ENCODE data around the gene YTHDF1.

YTHDF1 gene

GRCh38 chr20:63248835-63249591 is 33.1 kb upstream of the YTHDF1 start:
- no peak for DNase-seq (ENCODE audit: low read depth in 2 of 2)

DNA sequence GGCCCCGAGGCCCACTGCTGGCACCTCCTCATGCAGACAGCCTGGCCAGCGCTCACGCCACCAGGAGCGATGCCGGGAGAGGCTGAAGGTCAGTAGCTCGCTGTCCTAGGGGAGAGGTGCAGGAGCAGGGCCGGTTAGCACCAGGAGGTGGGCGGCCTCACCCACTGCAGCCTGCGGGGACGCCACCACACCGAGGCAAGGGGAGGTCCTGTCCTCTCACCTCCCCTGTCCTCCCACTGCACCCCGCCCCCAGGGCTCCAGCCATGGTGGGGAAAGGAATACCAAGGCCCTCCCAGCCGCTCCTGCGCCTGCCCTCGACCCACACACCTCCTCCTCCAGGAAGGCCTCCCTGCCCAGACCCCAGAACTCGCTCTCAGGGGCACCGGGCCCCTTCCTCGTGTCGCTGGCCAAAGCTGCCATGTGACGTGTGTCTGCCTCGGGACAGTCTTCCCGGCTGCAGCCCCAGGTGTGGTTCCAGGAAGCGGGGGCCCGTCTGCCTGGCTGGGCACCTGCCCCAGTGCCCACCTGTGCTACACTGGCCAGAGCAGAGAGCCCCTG is 31.8 kb upstream of the YTHDF1 start:
- DNase-seq (ENCODE audit: low read depth in 2 of 2) = no peak

- DNase-seq (ENCODE audit: low read depth in 2 of 2) = no peak
Measured at GRCh38 chr20:63246490-63247288, 30.8 kb upstream of the YTHDF1 start.

- DNase-seq (ENCODE audit: low read depth in 2 of 2) = no peak
Measured at GRCh38 chr20:63244468-63244867, 28.5 kb upstream of the YTHDF1 start.

GRCh38 chr20:63243604-63244247 is 27.8 kb upstream of the YTHDF1 start:
- no peak for DNase-seq (ENCODE audit: low read depth in 2 of 2)

GRCh38 chr20:63242736-63243135 is 26.8 kb upstream of the YTHDF1 start:
- DNase-seq (ENCODE audit: low read depth in 2 of 2) = no peak

DNA sequence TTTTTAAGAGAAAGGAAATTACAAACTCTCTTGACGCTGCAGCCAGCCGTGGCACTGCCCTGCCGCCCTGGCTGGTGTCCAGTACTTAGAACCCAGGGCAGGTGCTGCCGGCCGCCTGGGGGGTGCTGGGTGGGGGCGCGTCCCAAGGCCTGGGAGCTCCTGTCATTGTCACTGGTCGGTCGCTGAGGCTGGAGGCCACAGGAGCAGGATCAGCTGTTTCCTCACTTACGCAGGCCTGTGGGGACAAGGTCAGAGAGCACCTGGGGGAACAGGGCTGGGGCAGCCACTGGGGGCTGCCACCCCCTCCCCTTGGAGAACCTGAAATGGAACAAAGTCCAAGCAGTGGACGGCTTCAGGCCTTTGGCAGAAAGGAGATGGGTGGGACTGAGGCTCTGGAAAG is 25.3 kb upstream of the YTHDF1 start:
- no peak for DNase-seq (ENCODE audit: low read depth in 2 of 2)

DNA sequence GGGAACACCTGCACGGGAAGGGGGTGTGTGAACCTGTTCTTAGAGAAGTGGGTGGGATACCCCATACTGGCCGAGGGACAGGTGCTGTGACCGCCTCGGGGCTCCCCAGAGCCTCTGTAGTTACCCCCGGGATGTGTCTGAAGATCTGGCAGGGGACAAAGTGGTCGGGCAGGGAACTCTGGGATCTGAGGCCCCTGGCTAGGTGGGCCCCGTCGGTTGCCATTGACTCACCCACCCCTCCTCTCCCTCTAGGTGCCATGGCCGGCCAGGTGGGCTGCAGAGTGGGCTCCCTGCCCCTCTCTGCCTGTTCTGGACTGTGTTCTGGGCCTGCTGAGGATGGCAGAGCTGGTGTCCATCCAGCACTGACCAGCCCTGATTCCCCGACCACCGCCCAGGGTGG is 24.1 kb upstream of the YTHDF1 start:
- DNase-seq (ENCODE audit: low read depth in 2 of 2) = no peak

- no peak for DNase-seq (ENCODE audit: low read depth in 2 of 2)
Measured at GRCh38 chr20:63239431-63239830, 23.5 kb upstream of the YTHDF1 start.

- DNase-seq (ENCODE audit: low read depth in 2 of 2) = no peak
Measured at GRCh38 chr20:63238514-63239125, 22.7 kb upstream of the YTHDF1 start.

DNA sequence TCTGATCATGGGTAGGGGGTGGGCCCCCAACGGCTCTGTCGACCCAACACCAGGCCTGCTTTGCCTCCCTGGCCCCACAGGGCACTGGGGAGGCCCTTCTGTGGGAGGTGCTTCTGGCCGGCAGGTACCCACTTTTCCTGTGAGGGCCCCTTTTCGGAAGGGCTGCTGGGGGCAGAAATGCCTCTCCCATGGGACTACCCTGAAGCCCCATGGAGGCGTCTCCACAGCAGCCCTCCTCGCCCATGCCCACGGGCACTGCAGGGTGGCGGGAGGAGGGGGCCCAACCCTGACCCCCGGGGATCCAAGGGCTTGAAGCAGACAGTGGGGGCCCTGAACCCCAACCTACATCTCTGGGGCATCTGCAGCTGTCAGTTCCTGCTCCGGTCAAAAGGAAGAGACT is 22.1 kb upstream of the YTHDF1 start:
- no peak for DNase-seq (ENCODE audit: low read depth in 2 of 2)

DNA sequence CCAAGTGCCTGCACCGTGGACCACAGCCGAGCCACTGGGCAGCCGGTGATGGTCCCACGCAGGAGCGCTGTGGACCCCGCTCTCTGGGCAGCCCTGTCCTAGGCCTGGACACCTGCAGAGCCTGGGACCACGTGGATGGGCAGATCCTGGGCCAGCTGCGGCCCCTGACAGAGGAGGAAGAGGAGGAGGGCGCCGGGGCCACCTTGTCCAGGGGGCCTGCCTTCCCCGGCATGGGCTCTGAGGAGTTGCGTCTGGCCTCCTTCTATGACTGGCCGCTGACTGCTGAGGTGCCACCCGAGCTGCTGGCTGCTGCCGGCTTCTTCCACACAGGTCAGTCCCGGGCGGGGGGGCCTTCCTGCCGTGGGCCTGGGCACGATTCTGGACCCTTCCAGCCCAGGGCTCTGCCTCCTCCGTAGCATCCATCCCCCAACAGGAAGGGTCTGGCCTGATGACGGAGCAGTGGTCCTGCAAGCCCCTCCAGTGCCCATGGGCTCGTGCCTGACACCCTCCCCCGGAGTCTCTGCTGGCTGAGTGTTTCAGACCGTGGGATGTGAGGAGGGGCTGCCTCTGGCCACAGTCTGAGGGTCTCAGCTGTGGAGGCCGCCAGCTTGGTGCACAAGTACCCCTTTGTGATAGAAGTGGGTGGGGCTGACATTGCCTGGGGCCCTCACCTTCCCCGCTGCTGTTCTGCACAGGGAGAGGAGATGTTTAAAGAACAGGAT is 20.3 kb upstream of the YTHDF1 start:
- DNase-seq (ENCODE audit: low read depth in 2 of 2) = no peak

GRCh38 chr20:63235399-63235983 is 19.6 kb upstream of the YTHDF1 start, which contains the start of gene BIRC7:
BIRC7 (plus strand) TSS chr20:63235905; CDS start chr20:63236097, 192 bp downstream.
- no peak for DNase-seq (ENCODE audit: low read depth in 2 of 2)

DNA sequence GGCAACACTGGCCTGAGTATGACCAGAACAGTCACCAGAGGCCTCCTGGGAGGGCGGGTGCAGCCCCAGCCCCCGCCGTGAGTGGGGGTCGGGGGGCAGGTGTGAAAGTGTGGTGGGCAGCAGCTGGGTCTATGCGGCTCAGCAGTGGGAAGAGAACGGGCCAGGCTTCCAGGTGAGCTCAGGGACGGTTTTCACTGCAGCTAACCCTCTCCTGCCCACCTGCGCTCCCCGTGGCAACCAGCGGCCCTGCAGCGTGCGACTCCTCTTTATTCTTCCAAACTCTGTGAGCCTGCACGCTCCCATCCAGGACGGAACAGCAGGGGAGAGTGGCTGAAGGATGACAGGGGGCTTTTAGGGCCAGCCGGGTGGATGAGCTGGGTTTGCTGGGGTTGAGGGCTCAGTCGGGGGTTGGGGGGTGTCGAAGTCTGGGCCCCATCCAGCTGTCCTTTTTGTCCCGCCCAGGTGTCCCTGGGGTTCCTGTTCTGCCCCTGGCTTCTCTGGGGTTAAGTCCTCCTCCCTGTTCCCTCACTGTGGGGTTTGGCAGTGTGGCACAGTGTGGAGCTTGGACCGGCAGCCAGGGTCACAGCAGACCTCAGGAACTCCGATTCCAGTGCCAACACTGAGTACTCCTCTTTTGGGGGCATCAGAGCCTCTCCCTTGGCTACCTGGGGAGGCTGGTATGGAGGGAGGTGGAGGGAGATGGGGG is 18.9 kb upstream of the YTHDF1 start:
- DNase-seq (ENCODE audit: low read depth in 2 of 2) = no peak

GRCh38 chr20:63233924-63234323 is 18.0 kb upstream of the YTHDF1 start:
- no peak for DNase-seq (ENCODE audit: low read depth in 2 of 2)

DNA sequence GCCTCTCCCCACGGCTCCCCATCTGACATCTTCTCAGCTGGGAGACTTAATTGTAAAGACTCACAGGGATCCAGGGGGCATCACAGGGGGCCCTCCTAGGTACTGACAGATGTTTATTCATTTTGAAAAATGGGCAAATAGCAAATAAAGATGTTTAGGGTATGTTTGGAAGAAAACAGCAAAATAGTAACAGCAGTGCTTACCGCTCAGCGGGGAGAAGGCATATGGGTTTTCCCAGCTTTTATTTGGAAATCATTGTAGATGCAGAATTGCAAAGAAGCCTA is 17.1 kb upstream of the YTHDF1 start:
- DNase-seq (ENCODE audit: low read depth in 2 of 2) = no peak

DNA sequence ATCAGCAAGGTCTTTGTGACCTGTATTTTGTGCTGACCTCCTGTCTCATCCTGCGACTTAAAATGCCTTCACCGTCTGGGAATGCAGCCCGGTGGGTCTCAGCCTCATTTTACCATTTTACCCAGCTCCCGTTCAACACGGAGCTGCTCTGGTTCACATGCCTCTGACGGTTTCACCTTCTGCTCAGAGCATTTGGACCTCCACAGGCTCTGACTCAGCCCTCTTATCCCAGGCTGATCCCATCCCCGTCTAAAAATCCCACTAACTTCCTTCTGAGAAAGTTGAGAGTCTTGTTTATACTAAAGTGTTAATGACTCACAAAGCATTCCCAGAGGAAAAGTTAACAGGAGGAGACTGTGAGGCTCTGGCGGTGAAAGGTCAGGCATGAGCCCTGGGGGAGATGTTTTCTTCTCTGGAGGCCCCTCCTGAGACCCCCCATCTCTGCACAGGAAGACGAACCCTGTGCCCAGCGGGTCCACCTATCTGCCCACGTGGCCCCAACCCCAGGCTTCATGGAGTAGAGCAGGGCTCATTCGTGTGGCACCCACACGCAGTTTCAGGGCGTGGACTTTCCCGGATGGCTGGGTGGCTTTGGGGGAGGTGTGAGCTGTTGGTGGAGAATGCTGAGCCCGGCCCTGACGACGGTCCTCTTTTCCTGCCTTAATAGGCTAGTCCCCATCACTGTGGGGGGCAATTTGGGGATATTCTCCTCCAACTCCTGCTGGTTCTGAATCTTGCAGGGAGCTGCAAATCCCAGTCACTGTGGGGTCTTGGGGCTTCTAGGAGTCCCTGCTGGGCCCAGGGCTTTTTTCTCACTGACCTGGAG is 16.5 kb upstream of the YTHDF1 start:
- DNase-seq (ENCODE audit: low read depth in 2 of 2) = no peak

- DNase-seq (ENCODE audit: low read depth in 2 of 2) = no peak
Measured at GRCh38 chr20:63230800-63231268, 14.9 kb upstream of the YTHDF1 start.

DNA sequence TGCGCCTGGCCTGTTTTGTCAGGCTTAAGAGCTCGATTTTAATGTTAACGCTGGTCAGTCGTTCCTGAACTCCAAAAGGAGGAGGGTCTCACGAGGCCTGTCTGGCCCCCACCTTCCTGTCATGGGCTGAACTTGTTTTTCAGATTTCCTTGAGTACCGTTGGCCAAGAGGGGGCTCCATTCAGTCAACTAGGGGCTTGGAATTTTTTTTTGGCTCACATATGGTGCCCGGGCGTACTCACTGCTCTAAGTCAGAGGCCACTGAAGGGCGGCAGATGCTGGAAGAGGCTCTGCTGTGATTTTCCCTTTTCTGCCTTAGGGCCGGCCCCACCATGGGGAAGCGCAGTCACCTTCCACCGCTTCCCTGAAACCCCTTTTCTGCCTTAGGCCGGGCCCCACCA is 12.9 kb upstream of the YTHDF1 start:
- DNase-seq (ENCODE audit: low read depth in 2 of 2) = no peak

All from stimulated activated CD8-positive, alpha-beta memory T cell treated with anti-CD3 and anti-CD28 coated beads, Interleukin-7, amount 100 ng/mL, for 1 hour (primary cell).